Body of pancreas (tissue), 4 donors: ENCODE measurements around the gene AGTRAP. TPM values are rescaled to one million over a fixed set of nuclear protein-coding genes. Genes with fewer than 3 reads are reported as not detected.

ENCODE experiments used
- ATAC-seq: fragments of 150-250 bp; one replicate; pipeline ENCODE4 v1.9.1; 2016
- DNase-seq, 4 donors: peaks; one replicate each; pipeline ENCODE4 v3.0.0-alpha.2; 2019
- H3K27ac ChIP-seq, 4 donors: fragments of 200-600 bp; sonication (generic); 1 replicate in 3 of 4; 2 replicates in 1 of 4; pipeline versions ENCODE4 v1.5.1 to v1.6.1; 2016 to 2019; ENCODE audit warnings: mild to moderate bottlenecking in 1 of 4, mixed read lengths in 1 of 4, moderate library complexity in 1 of 4
- H3K27me3 ChIP-seq, 2 donors: fragments of 200-600 bp; sonication (generic); one replicate each; pipeline ENCODE4 v1.6.0; 2016; ENCODE audit warnings: mild to moderate bottlenecking in 1 of 2
- H3K36me3 ChIP-seq, 2 donors: fragments of 200-600 bp; sonication (generic); replicated peaks in 1 of 2; 2 replicates each; pipeline ENCODE4 v1.5.1; 2016; ENCODE audit warnings: low read depth in 2 of 2; ENCODE audit not compliant: insufficient read depth in 1 of 2
- H3K4me1 ChIP-seq: fragments of 200-600 bp; sonication (generic); one replicate; pipeline ENCODE4 v1.6.0; 2016
- H3K4me3 ChIP-seq, 2 donors: fragments of 200-600 bp; sonication (generic); 1 replicate in 1 of 2; 2 replicates in 1 of 2; pipeline ENCODE4 v1.5.1; 2016 to 2019
- H3K9me3 ChIP-seq, 3 donors: fragments of 200-600 bp; sonication (generic); 1 replicate in 2 of 3; 2 replicates in 1 of 3; pipeline ENCODE4 v1.5.1; 2016
- POLR2A ChIP-seq, 3 donors: fragments of 450-650 bp; IDR thresholded peaks; one replicate each; pipeline ENCODE4 v1.6.1; 2016; ENCODE audit warnings: antibody characterized with exemption in 3 of 3, mild to moderate bottlenecking in 2 of 3
- WGBS, 2 donors: methylation state at CpG; one replicate each; pipeline ENCODE4 v1.1.5; 2017; 5-methylcytosine and 5-hydroxymethylcytosine counted together
- intact Hi-C: fragments of 100-400 bp; cut with DNase I; formaldehyde crosslinking; loops from one replicate; pipeline ENCODE4 v1.15.1; 2023
- total RNA-seq, 2 donors: library from RNA; depleted of rRNA; stranded (reverse); fragments of >200 nt; gene quantifications; one replicate each; pipeline ENCODE4 v1.1.0, GENCODE V29; 2016
- TF ChIP-seq, protein P1 (sequence below), 7 experiments: fragments of 450-650 bp in 4 of 7; fragments of 200-600 bp in 3 of 7; sonication (generic) in 3 of 7; IDR thresholded peaks; one replicate each; pipeline ENCODE4 v1.5.1; 2016 to 2019; ENCODE audit warnings: antibody characterized with exemption in 7 of 7

The AGTRAP gene
- total RNA-seq, 2 donors from 2014 or later, result 16.8 to 24.6 TPM

- Histone ChIP-seq H3K36me3 (no peaks in the 10 kb centered on the region), H3K27me3 (no peaks in the 10 kb centered on the region), H3K4me1 (peaks cover 62% of the 10 kb centered on the region), H3K27ac (peak overlapping the region in 3 of 4 donors; percentile 11 to 55 (median 40)), H3K4me3 (no peak overlapping the region), H3K9me3 (no peaks in the 10 kb centered on the region)
- WGBS, 2 donors, result 29 to 31% methylated on average over 15 to 16 of the region's 16 CpGs
- intact Hi-C loops, result no loop called here
- peak; percentile 28 for ATAC-seq
- TF ChIP-seq POLR2A (IDR thresholded peaks at IDR 0.05), result no peak
- TF ChIP-seq, protein P1, sequence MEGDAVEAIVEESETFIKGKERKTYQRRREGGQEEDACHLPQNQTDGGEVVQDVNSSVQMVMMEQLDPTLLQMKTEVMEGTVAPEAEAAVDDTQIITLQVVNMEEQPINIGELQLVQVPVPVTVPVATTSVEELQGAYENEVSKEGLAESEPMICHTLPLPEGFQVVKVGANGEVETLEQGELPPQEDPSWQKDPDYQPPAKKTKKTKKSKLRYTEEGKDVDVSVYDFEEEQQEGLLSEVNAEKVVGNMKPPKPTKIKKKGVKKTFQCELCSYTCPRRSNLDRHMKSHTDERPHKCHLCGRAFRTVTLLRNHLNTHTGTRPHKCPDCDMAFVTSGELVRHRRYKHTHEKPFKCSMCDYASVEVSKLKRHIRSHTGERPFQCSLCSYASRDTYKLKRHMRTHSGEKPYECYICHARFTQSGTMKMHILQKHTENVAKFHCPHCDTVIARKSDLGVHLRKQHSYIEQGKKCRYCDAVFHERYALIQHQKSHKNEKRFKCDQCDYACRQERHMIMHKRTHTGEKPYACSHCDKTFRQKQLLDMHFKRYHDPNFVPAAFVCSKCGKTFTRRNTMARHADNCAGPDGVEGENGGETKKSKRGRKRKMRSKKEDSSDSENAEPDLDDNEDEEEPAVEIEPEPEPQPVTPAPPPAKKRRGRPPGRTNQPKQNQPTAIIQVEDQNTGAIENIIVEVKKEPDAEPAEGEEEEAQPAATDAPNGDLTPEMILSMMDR (IDR thresholded peaks at IDR 0.05), result no peak
- DNase-seq, result peak; percentile 46 to 63 (median 50)
These were observed 51.4 kb downstream of the AGTRAP start for GRCh38 chr1:11787251-11787803.

DNA sequence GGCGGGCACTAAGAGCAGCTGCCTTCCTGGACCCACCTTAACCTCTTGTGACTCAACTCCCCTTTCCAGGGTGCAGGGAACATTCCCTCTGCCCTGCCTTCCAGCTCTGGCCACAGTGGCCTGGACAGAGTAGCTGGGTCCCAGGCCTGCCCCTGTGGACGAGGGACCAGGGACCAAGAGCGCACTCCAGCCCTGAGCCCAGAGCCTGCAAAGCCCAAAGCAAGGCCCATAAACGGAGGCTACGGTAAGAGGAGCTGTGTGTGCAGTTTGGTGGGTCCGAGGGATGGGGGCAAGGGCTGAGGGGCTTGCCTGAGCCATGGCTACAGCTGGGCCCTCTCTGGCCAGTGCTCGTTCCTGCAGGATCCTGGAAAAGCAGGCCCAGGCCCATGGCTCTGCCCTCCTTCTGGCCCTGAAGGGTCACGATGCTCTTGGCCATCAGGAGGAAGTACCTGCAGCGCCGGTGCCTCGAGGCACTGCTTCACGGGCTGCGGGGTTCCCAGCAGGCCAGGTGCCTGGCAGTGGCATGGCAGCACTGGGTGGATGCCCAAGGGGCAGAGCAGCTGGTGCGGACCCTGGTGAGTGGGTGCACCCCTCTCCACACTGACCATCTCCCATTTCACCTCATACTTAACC lies 52.0 kb downstream of the AGTRAP start:
- TF ChIP-seq, protein P1 (IDR thresholded peaks at IDR 0.05), result no peak
- no peak for TF ChIP-seq POLR2A (IDR thresholded peaks at IDR 0.05)
- Histone ChIP-seq H3K27me3 (no peaks in the 10 kb centered on the region), H3K4me1 (peaks cover 62% of the 10 kb centered on the region), H3K36me3 (no peaks in the 10 kb centered on the region), H3K4me3 (no peak overlapping the region), H3K27ac (peak overlapping the region in 3 of 4 donors; percentile 11 to 55 (median 40)), H3K9me3 (no peaks in the 10 kb centered on the region)
- DNase-seq (no peak), ATAC-seq (no peak)
- intact Hi-C loops, result no loop called here
- WGBS, 2 donors, result 76 to 80% methylated on average over 7 to 14 of the region's 14 CpGs

DNA sequence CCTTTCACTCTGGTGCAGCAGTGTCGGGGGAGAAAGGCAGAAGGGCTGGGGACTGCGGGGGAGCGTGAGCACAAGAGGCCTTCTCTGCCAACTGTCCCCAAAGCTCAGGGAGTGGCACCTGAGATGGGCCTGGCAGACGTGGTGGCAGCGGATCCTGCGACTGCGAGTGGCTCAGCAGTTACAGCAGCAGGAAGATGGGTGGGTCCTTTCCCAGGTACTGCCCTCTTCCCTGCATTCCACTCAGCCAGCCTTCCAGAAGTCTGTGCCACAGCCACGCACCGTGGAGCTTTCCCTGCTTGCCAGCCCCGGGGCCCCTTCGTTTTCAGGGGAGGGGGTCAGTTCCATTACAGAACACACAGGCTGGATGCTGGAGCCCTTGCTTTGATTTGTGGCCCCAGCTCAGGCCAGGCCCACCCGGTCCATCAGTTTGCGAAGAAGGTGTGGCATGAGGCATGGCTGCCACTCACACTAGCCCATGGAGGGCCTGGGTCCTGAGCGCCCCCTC lies 52.7 kb downstream of the AGTRAP start:
- Histone ChIP-seq H3K4me3 (no peak overlapping the region), H3K4me1 (peaks cover 62% of the 10 kb centered on the region), H3K36me3 (no peaks in the 10 kb centered on the region), H3K9me3 (no peaks in the 10 kb centered on the region), H3K27me3 (no peaks in the 10 kb centered on the region), H3K27ac (peak overlapping the region in 2 of 4 donors; percentile 11 to 55)
- 93 to 95% methylated on average over 3 to 13 of the region's 14 CpGs for WGBS, 2 donors
- ATAC-seq, result no peak
- no peak for TF ChIP-seq POLR2A (IDR thresholded peaks at IDR 0.05)
- TF ChIP-seq, protein P1 (IDR thresholded peaks at IDR 0.05), result no peak
- no peak for DNase-seq
- intact Hi-C loops, result no loop called here

- no peak for TF ChIP-seq POLR2A (IDR thresholded peaks at IDR 0.05)
- TF ChIP-seq, protein P1 (IDR thresholded peaks at IDR 0.05), result no peak
- H3K36me3 ChIP-seq, result no peaks in the 10 kb centered on the region
- peaks cover 61% of the 10 kb centered on the region for H3K4me1 ChIP-seq
- H3K4me3 ChIP-seq, result no peak overlapping the region
- no peak for DNase-seq
- peak overlapping the region; percentile 67 to 91 (median 78) for H3K27ac ChIP-seq
- no peaks in the 10 kb centered on the region for H3K27me3 ChIP-seq
- WGBS, 2 donors, result 66 to 77% methylated on average over 3 to 13 of the region's 13 CpGs
- no peaks in the 10 kb centered on the region for H3K9me3 ChIP-seq
- intact Hi-C loops, result no loop called here
- ATAC-seq, result no peak
These were observed 53.5 kb downstream of the AGTRAP start for GRCh38 chr1:11789126-11790067.
